CD4-positive, alpha-beta memory T cell (primary cell): Measurements from ENCODE around the gene FGGY. TPM values are rescaled to one million over a fixed set of nuclear protein-coding genes. Genes with fewer than 3 reads are reported as not detected.
"Not testable (repeated sequence)": the region's sequence is repeated elsewhere in the genome, so short reads cannot be mapped to it uniquely, and the experiment has no call there.

ENCODE experiments used
- CTCF ChIA-PET: fragments of 350-600 bp; sonication (Branson Sonifier 250); formaldehyde crosslinking; loops from one replicate; lab custom pipeline; 2021; ENCODE audit warnings: inconsistent platforms; ENCODE audit not compliant: partially characterized antibody; lab: Charles Lee
- POLR2A ChIA-PET: fragments of 350-600 bp; sonication (Branson Sonifier 250); formaldehyde crosslinking; loops from one replicate; lab custom pipeline; 2021; ENCODE audit not compliant: partially characterized antibody; lab: Charles Lee
- DNase-seq, 5 donors: peaks; one replicate each; pipeline versions ENCODE4 v3.0.0 to v3.0.0-alpha.2; 2020 to 2022; ENCODE audit warnings: mixed read lengths in 1 of 5
- H3K27ac ChIP-seq: one replicate; pipeline ENCODE4 v1.7.0; 2013; ENCODE audit warnings: low read depth, low read length
- H3K27me3 ChIP-seq: 2 replicates; pipeline ENCODE4 v1.7.0; 2013; ENCODE audit warnings: mild to moderate bottlenecking, low read length, moderate library complexity; ENCODE audit not compliant: insufficient read depth
- H3K36me3 ChIP-seq: 2 replicates; pipeline ENCODE4 v1.7.0; 2013; ENCODE audit warnings: mild to moderate bottlenecking, low read length, moderate library complexity; ENCODE audit not compliant: insufficient read depth
- H3K4me1 ChIP-seq: 2 replicates; pipeline ENCODE4 v1.7.0; 2013; ENCODE audit warnings: mild to moderate bottlenecking, low read length, moderate library complexity; ENCODE audit not compliant: insufficient read depth
- H3K4me3 ChIP-seq, 2 donors: one replicate each; pipeline ENCODE4 v1.7.0; 2013; ENCODE audit warnings: low read length in 2 of 2, mild to moderate bottlenecking in 1 of 2
- H3K9me3 ChIP-seq, 2 donors: one replicate each; pipeline ENCODE4 v1.7.0; 2013; ENCODE audit warnings: low read length in 2 of 2, control low read depth in 1 of 2; ENCODE audit not compliant: control insufficient read depth in 1 of 2
- H3K27ac Mint-ChIP-seq, 7 donors: one replicate each; pipeline ENCODE4 v1.8.0; 2020 to 2021; ENCODE audit warnings: mixed read lengths in 7 of 7, mild to moderate bottlenecking in 6 of 7, inconsistent platforms in 3 of 7, moderate library complexity in 3 of 7
- H3K27me3 Mint-ChIP-seq, 2 donors: one replicate each; pipeline ENCODE4 v1.8.0; 2020 to 2021; ENCODE audit warnings: mixed read lengths in 2 of 2
- H3K36me3 Mint-ChIP-seq, 2 donors: one replicate each; pipeline ENCODE4 v1.8.0; 2020 to 2021; ENCODE audit warnings: mixed read lengths in 2 of 2, inconsistent platforms in 1 of 2, mild to moderate bottlenecking in 1 of 2
- H3K4me1 Mint-ChIP-seq, 4 donors: one replicate each; pipeline ENCODE4 v1.8.0; 2020 to 2021; ENCODE audit warnings: mixed read lengths in 4 of 4, mild to moderate bottlenecking in 1 of 4
- H3K4me3 Mint-ChIP-seq, 8 donors: one replicate each; pipeline ENCODE4 v1.8.0; 2020 to 2021; ENCODE audit warnings: mixed read lengths in 8 of 8, mild to moderate bottlenecking in 7 of 8, moderate library complexity in 6 of 8, inconsistent platforms in 3 of 8
- H3K9me3 Mint-ChIP-seq, 8 donors: one replicate each; pipeline ENCODE4 v1.8.0; 2020 to 2021; ENCODE audit warnings: mixed read lengths in 8 of 8, mild to moderate bottlenecking in 5 of 8, inconsistent platforms in 3 of 8, moderate library complexity in 1 of 8
- intact Hi-C: fragments of 100-400 bp; cut with micrococcal nuclease; formaldehyde crosslinking; loops from one replicate; pipeline ENCODE4 v1.15.1; 2023
- polyA plus RNA-seq, 2 donors: library from polyadenylated mRNA; unstranded; fragments of 300-500 nt; fragmentation: Illumina TruSeq; gene quantifications; one replicate each; pipeline ENCODE4 v1.2.3, GENCODE V29; 2021
- total RNA-seq, 2 experiments: library from RNA; stranded (reverse); gene quantifications; one replicate each; pipeline ENCODE4 v1.2.3, GENCODE V29; 2021

FGGY gene
- total and polyA plus RNA-seq, 4 experiments from 2014 or later, result 1.8 to 8.8 (median 3.6) TPM

- ChIA-PET POLR2A (no interaction called here), CTCF (no interaction called here)
- Mint-ChIP-seq H3K27ac (peak overlapping the region in 2 of 7 donors; percentile 19 to 22), H3K4me1 (peaks cover 8 to 10% (median 8%) of the 10 kb centered on the region in 4 donors), H3K27me3 (peaks cover 0 to 2% of the 10 kb centered on the region in 2 donors), H3K4me3 (peak overlapping the region in 1 of 8 donors; percentile 34), H3K36me3 (peaks cover 2% of the 10 kb centered on the region in 2 donors), H3K9me3 (peaks cover 0 to under 1% (median 0%) of the 10 kb centered on the region in 8 donors)
- H3K27ac ChIP-seq, result no peak overlapping the region
- intact Hi-C loops, result no loop called here
- DNase-seq, result no peak
- peaks cover 5% of the 10 kb centered on the region for H3K4me1 ChIP-seq
- no peak overlapping the region for H3K4me3 ChIP-seq
- H3K9me3 ChIP-seq, result no peaks in the 10 kb centered on the region
- H3K27me3 ChIP-seq, result no peaks in the 10 kb centered on the region
- no peaks in the 10 kb centered on the region for H3K36me3 ChIP-seq
These were observed 434.0 kb downstream of the FGGY start for GRCh38 chr1:59730759-59731478.

GRCh38 chr1:59731591-59731990 lies 434.7 kb downstream of the FGGY start:
- no peak for DNase-seq
- POLR2A ChIA-PET, result no interaction called here
- CTCF ChIA-PET, result no interaction called here

GRCh38 chr1:59732214-59732955 lies 435.5 kb downstream of the FGGY start:
- H3K4me1 Mint-ChIP-seq, result peaks cover 8 to 10% (median 8%) of the 10 kb centered on the region in 4 donors
- H3K27me3 Mint-ChIP-seq, result no peaks in the 10 kb centered on the region
- Histone ChIP-seq H3K36me3 (no peaks in the 10 kb centered on the region), H3K4me1 (peaks cover 5% of the 10 kb centered on the region), H3K27me3 (no peaks in the 10 kb centered on the region), H3K27ac (no peak overlapping the region), H3K4me3 (no peak overlapping the region), H3K9me3 (no peaks in the 10 kb centered on the region)
- POLR2A ChIA-PET, result no interaction called here
- peaks cover 0 to 8% (median 6%) of the 10 kb centered on the region in 8 donors for H3K9me3 Mint-ChIP-seq
- CTCF ChIA-PET, result no interaction called here
- no peak for DNase-seq
- H3K4me3 Mint-ChIP-seq, result no peak overlapping the region
- intact Hi-C loops, result no loop called here
- H3K27ac Mint-ChIP-seq, result peak overlapping the region in 1 of 7 donors; percentile 58
- H3K36me3 Mint-ChIP-seq, result peaks cover 4 to 10% of the 10 kb centered on the region in 2 donors

More at GRCh38 chr1:59731591-59731990, 434.7 kb downstream of the FGGY start:
- intact Hi-C loops, result no loop called here
- no peaks in the 10 kb centered on the region for H3K27me3 ChIP-seq
- Mint-ChIP-seq H3K36me3 (peaks cover 4 to 9% of the 10 kb centered on the region in 2 donors), H3K9me3 (peaks cover 0 to 8% (median 6%) of the 10 kb centered on the region in 8 donors), H3K27ac (peak overlapping the region in 3 of 7 donors; percentile 7 to 58 (median 30)), H3K4me1 (peaks cover 8 to 10% (median 8%) of the 10 kb centered on the region in 4 donors), H3K27me3 (peaks cover 0 to 2% of the 10 kb centered on the region in 2 donors), H3K4me3 (peak overlapping the region in 1 of 8 donors; percentile 34)
- peaks cover 5% of the 10 kb centered on the region for H3K4me1 ChIP-seq
- no peak overlapping the region for H3K4me3 ChIP-seq
- H3K27ac ChIP-seq, result no peak overlapping the region
- no peaks in the 10 kb centered on the region for H3K36me3 ChIP-seq
- H3K9me3 ChIP-seq, result no peaks in the 10 kb centered on the region

GRCh38 chr1:59733443-59734141 lies 436.7 kb downstream of the FGGY start:
- H3K4me3 ChIP-seq, result no peak overlapping the region
- Mint-ChIP-seq H3K27ac (peak overlapping the region in 2 of 7 donors; percentile 8 to 40), H3K9me3 (peaks cover 0 to 8% (median 6%) of the 10 kb centered on the region in 8 donors), H3K27me3 (no peaks in the 10 kb centered on the region), H3K4me1 (peaks cover 8 to 10% (median 8%) of the 10 kb centered on the region in 4 donors), H3K4me3 (no peak overlapping the region), H3K36me3 (peaks cover 4 to 10% of the 10 kb centered on the region in 2 donors)
- CTCF ChIA-PET, result no interaction called here
- H3K9me3 ChIP-seq, result no peaks in the 10 kb centered on the region
- intact Hi-C loops, result no loop called here
- H3K4me1 ChIP-seq, result peaks cover 5% of the 10 kb centered on the region
- POLR2A ChIA-PET, result no interaction called here
- DNase-seq, result no peak
- no peaks in the 10 kb centered on the region for H3K36me3 ChIP-seq
- H3K27me3 ChIP-seq, result no peaks in the 10 kb centered on the region
- H3K27ac ChIP-seq, result no peak overlapping the region

GRCh38 chr1:59735927-59736326 lies 439.0 kb downstream of the FGGY start:
- H3K27me3 ChIP-seq, DNase-seq, H3K4me1 Mint-ChIP-seq, intact Hi-C loops, H3K27ac Mint-ChIP-seq, H3K4me3 Mint-ChIP-seq, H3K4me1 ChIP-seq, H3K9me3 ChIP-seq, H3K27ac ChIP-seq, H3K9me3 Mint-ChIP-seq, POLR2A ChIA-PET, H3K27me3 Mint-ChIP-seq, H3K36me3 ChIP-seq, H3K4me3 ChIP-seq: not testable (repeated sequence)
- CTCF ChIA-PET, result interaction anchor here (1.9 kb wide), 1 partner anchor 23 kb away, joined by 5 read pairs; no protein-coding TSS in a partner anchor
- H3K36me3 Mint-ChIP-seq, result peaks cover 4 to 10% of the 10 kb centered on the region in 2 donors

- no peaks in the 10 kb centered on the region for H3K36me3 ChIP-seq
- ChIA-PET POLR2A (no interaction called here), CTCF (interaction anchor here (1.9 kb wide), 1 partner anchor 23 kb away, joined by 5 read pairs; no protein-coding TSS in a partner anchor)
- H3K9me3 Mint-ChIP-seq, result peaks cover 0 to 8% (median 6%) of the 10 kb centered on the region in 8 donors
- no peaks in the 10 kb centered on the region for H3K27me3 Mint-ChIP-seq
- no peak overlapping the region for H3K4me3 Mint-ChIP-seq
- DNase-seq, result no peak
- H3K4me3 ChIP-seq, result no peak overlapping the region
- H3K27ac Mint-ChIP-seq, result no peak overlapping the region
- H3K4me1 ChIP-seq, result peaks cover 1% of the 10 kb centered on the region
- H3K27ac ChIP-seq, result no peak overlapping the region
- H3K27me3 ChIP-seq, result no peaks in the 10 kb centered on the region
- intact Hi-C loops, result no loop called here
- H3K9me3 ChIP-seq, result no peaks in the 10 kb centered on the region
- H3K4me1 Mint-ChIP-seq, result peaks cover 0 to 2% (median 1%) of the 10 kb centered on the region in 4 donors
- H3K36me3 Mint-ChIP-seq, result peaks cover 4 to 10% of the 10 kb centered on the region in 2 donors
These were observed 439.9 kb downstream of the FGGY start for GRCh38 chr1:59736744-59737143.

GRCh38 chr1:59737638-59738037 lies 440.7 kb downstream of the FGGY start:
- ChIA-PET POLR2A (no interaction called here), CTCF (no interaction called here)
- no peaks in the 10 kb centered on the region for H3K36me3 ChIP-seq
- no peaks in the 10 kb centered on the region for H3K4me1 Mint-ChIP-seq
- no peak overlapping the region for H3K27ac ChIP-seq
- H3K4me3 ChIP-seq, result no peak overlapping the region
- H3K27me3 Mint-ChIP-seq, result no peaks in the 10 kb centered on the region
- peaks cover 4 to 10% of the 10 kb centered on the region in 2 donors for H3K36me3 Mint-ChIP-seq
- H3K4me1 ChIP-seq, result no peaks in the 10 kb centered on the region
- DNase-seq, result no peak
- intact Hi-C loops, result no loop called here
- H3K4me3 Mint-ChIP-seq, result no peak overlapping the region
- H3K27me3 ChIP-seq, result no peaks in the 10 kb centered on the region
- no peaks in the 10 kb centered on the region for H3K9me3 ChIP-seq
- H3K9me3 Mint-ChIP-seq, result peaks cover 0 to 8% (median 6%) of the 10 kb centered on the region in 8 donors
- no peak overlapping the region for H3K27ac Mint-ChIP-seq
